SK-N-SH (cell line): ENCODE data around the gene ST8SIA3.
"Not testable (repeated sequence)": the region's sequence is repeated elsewhere in the genome, so short reads cannot be mapped to it uniquely, and the experiment has no call there.

ENCODE experiments used
- EP300 ChIP-seq, 2 experiments: IDR thresholded peaks; 2 replicates each; pipeline versions ENCODE4 v1.4.0 to v1.6.1; 2012; ENCODE audit warnings: borderline replicate concordance in 1 of 2, low read depth in 1 of 2, low read length in 1 of 2
- FOXM1 ChIP-seq: IDR thresholded peaks from 2 replicates; pipeline ENCODE4 v1.4.0; 2012; ENCODE audit warnings: low read depth, mild to moderate bottlenecking
- RCOR1 ChIP-seq: fragments of 150-350 bp; IDR thresholded peaks from 2 replicates; pipeline ENCODE4 v1.6.1; 2017; ENCODE audit warnings: antibody characterized with exemption, low read length
- SMC3 ChIP-seq: IDR thresholded peaks from 2 replicates; pipeline ENCODE4 v1.6.1; 2012; ENCODE audit warnings: low read depth, low read length, improper control_type of control experiment
- TF ChIP-seq, protein P1 (sequence below): fragments of 200-600 bp; sonication (generic); IDR thresholded peaks from 2 replicates; pipeline ENCODE4 v1.6.1; 2017; ENCODE audit warnings: antibody characterized with exemption, mild to moderate bottlenecking, moderate library complexity
- TF ChIP-seq, protein P2 (sequence below): IDR thresholded peaks from 2 replicates; pipeline ENCODE4; 2012
- TF ChIP-seq, protein P3 (sequence below): IDR thresholded peaks from 2 replicates; pipeline ENCODE4 v1.4.0; 2012; ENCODE audit warnings: low read depth, borderline replicate concordance
- TF ChIP-seq, protein P4 (sequence below): IDR thresholded peaks from 2 replicates; pipeline ENCODE4 v1.4.0; 2012; ENCODE audit warnings: low read depth, borderline replicate concordance
- TF ChIP-seq, protein P5 (sequence below): fragments of 150-350 bp; IDR thresholded peaks from 2 replicates; pipeline ENCODE4 v1.6.1; 2017; ENCODE audit warnings: antibody characterized with exemption, low read length, low read depth, borderline replicate concordance

DNA sequence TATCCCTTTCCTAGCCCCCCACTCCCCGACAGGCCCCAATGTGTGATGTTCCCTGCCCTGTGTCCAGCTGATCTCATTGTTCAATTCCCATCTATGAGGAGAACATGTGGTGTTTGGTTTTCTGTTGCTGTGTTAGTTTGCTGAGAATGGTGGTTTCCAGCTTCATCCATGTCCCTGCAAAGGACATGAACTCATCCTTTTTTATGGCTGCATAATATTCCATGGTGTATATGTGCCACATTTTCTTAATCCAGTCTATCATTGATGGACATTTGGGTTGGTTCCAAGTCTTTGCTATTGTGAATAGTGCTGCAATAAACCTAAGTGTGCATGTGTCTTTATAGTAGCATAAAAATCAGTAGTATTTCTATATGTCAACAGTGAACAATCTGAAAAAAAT, 42.4 kb downstream of the ST8SIA3 start:
- TF ChIP-seq, protein P1, sequence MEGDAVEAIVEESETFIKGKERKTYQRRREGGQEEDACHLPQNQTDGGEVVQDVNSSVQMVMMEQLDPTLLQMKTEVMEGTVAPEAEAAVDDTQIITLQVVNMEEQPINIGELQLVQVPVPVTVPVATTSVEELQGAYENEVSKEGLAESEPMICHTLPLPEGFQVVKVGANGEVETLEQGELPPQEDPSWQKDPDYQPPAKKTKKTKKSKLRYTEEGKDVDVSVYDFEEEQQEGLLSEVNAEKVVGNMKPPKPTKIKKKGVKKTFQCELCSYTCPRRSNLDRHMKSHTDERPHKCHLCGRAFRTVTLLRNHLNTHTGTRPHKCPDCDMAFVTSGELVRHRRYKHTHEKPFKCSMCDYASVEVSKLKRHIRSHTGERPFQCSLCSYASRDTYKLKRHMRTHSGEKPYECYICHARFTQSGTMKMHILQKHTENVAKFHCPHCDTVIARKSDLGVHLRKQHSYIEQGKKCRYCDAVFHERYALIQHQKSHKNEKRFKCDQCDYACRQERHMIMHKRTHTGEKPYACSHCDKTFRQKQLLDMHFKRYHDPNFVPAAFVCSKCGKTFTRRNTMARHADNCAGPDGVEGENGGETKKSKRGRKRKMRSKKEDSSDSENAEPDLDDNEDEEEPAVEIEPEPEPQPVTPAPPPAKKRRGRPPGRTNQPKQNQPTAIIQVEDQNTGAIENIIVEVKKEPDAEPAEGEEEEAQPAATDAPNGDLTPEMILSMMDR, result not testable (repeated sequence)
- not testable (repeated sequence) for TF ChIP-seq EP300 (IDR thresholded peaks at IDR 0.05; ENCODE audit: borderline replicate concordance in 1 of 2, low read depth in 1 of 2, low read length in 1 of 2); SMC3; RCOR1; FOXM1
- TF ChIP-seq, protein P2, sequence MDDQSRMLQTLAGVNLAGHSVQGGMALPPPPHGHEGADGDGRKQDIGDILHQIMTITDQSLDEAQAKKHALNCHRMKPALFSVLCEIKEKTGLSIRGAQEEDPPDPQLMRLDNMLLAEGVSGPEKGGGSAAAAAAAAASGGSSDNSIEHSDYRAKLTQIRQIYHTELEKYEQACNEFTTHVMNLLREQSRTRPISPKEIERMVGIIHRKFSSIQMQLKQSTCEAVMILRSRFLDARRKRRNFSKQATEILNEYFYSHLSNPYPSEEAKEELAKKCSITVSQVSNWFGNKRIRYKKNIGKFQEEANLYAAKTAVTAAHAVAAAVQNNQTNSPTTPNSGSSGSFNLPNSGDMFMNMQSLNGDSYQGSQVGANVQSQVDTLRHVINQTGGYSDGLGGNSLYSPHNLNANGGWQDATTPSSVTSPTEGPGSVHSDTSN, result not testable (repeated sequence)
- TF ChIP-seq, protein P3, sequence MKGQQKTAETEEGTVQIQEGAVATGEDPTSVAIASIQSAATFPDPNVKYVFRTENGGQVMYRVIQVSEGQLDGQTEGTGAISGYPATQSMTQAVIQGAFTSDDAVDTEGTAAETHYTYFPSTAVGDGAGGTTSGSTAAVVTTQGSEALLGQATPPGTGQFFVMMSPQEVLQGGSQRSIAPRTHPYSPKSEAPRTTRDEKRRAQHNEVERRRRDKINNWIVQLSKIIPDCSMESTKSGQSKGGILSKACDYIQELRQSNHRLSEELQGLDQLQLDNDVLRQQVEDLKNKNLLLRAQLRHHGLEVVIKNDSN, result not testable (repeated sequence)
- TF ChIP-seq, protein P4, sequence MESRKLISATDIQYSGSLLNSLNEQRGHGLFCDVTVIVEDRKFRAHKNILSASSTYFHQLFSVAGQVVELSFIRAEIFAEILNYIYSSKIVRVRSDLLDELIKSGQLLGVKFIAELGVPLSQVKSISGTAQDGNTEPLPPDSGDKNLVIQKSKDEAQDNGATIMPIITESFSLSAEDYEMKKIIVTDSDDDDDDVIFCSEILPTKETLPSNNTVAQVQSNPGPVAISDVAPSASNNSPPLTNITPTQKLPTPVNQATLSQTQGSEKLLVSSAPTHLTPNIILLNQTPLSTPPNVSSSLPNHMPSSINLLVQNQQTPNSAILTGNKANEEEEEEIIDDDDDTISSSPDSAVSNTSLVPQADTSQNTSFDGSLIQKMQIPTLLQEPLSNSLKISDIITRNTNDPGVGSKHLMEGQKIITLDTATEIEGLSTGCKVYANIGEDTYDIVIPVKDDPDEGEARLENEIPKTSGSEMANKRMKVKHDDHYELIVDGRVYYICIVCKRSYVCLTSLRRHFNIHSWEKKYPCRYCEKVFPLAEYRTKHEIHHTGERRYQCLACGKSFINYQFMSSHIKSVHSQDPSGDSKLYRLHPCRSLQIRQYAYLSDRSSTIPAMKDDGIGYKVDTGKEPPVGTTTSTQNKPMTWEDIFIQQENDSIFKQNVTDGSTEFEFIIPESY, result not testable (repeated sequence)
- TF ChIP-seq, protein P5, sequence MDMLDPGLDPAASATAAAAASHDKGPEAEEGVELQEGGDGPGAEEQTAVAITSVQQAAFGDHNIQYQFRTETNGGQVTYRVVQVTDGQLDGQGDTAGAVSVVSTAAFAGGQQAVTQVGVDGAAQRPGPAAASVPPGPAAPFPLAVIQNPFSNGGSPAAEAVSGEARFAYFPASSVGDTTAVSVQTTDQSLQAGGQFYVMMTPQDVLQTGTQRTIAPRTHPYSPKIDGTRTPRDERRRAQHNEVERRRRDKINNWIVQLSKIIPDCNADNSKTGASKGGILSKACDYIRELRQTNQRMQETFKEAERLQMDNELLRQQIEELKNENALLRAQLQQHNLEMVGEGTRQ, result not testable (repeated sequence)
